ENCODE measurements around the gene C4BPB. TPM values are rescaled to one million over a fixed set of nuclear protein-coding genes. Genes with fewer than 3 reads are reported as not detected.

Gene C4BPB
- total RNA-seq, 1 donor from 2014 or later = not detected

DNA sequence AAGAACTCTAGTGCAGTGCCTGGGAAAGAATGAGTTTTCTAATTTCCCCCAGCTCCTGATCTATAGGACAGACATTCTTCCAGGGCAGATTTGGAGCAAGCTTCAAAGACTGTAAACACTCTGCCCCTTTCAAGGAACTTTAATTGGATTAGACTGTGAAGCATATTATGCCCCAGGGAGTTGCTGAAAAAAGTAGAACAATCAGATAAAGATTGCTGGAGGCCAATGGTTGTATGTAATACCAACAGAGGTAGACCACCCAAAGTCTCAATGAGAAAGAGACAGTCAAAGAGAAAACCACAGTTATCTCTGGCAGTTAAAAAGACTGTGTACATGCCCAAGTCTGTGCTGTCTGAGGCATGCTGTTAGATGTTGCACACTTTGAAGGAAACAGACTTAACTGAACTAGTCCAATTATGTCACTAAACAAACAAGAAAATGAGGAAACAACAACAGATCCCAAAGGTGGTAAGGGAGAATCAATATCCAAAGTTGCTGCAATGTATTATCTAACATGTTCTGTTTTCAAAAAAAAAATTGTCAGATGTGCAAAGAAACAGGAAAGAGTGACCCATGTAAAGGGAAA is 39.8 kb downstream of the C4BPB start:
- H3K27me3 ChIP-seq (ENCODE audit: control insufficient read depth, insufficient read depth, low read length) = no peaks in the 10 kb centered on the region
- no peaks in the 10 kb centered on the region for H3K36me3 ChIP-seq (ENCODE audit: control insufficient read depth, insufficient read depth, low read length)
- no peak overlapping the region for H3K4me3 ChIP-seq (ENCODE audit: low read depth, low read length)
- DNase-seq (ENCODE audit: low read depth) = no peak
- TF ChIP-seq, protein P1, sequence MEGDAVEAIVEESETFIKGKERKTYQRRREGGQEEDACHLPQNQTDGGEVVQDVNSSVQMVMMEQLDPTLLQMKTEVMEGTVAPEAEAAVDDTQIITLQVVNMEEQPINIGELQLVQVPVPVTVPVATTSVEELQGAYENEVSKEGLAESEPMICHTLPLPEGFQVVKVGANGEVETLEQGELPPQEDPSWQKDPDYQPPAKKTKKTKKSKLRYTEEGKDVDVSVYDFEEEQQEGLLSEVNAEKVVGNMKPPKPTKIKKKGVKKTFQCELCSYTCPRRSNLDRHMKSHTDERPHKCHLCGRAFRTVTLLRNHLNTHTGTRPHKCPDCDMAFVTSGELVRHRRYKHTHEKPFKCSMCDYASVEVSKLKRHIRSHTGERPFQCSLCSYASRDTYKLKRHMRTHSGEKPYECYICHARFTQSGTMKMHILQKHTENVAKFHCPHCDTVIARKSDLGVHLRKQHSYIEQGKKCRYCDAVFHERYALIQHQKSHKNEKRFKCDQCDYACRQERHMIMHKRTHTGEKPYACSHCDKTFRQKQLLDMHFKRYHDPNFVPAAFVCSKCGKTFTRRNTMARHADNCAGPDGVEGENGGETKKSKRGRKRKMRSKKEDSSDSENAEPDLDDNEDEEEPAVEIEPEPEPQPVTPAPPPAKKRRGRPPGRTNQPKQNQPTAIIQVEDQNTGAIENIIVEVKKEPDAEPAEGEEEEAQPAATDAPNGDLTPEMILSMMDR (IDR thresholded peaks at IDR 0.05; ENCODE audit: insufficient read depth, low read length, poor library complexity, severe bottlenecking) = no peak

GRCh38 chr1:207129053-207129452 is 40.4 kb downstream of the C4BPB start:
- TF ChIP-seq, protein P1 (IDR thresholded peaks at IDR 0.05; ENCODE audit: insufficient read depth, low read length, poor library complexity, severe bottlenecking) = no peak
- no peaks in the 10 kb centered on the region for H3K36me3 ChIP-seq (ENCODE audit: control insufficient read depth, insufficient read depth, low read length)
- DNase-seq (ENCODE audit: low read depth) = no peak
- no peak overlapping the region for H3K4me3 ChIP-seq (ENCODE audit: low read depth, low read length)
- no peaks in the 10 kb centered on the region for H3K27me3 ChIP-seq (ENCODE audit: control insufficient read depth, insufficient read depth, low read length)

DNA sequence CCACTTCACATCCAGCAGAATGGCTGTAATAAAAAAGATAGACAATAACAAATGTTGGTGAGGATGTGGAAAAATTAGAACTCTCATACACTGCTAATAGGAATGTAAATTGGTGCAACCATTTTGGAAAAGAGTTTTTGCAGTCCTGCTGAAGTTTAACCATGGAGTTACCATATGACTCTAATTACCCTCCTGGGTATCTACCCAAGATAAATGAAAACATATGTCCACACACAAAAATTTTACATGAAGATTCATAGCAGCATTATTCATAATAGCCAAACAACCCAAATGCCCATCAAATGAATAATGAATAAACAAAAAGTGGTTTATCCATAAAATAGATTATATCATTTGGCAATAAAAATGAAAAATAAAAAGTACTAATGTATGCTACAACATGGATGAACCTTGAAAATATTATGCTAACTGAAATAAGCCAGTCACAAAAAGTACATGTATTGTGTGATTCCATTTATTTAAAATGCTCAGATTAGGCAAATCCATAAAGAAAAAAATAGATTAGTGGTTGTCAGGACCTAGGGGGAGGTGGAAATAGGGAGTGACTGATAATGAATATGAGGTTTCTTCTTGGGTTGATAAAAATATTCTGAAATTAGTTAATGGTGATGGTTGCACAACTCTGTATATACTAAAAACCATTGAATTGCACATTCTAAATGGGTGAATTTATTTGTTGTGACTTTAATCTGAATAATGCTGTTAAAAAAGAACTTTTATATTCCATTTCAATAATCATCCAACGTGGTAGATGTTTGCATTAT is 41.8 kb downstream of the C4BPB start:
- TF ChIP-seq, protein P1 (IDR thresholded peaks at IDR 0.05; ENCODE audit: insufficient read depth, low read length, poor library complexity, severe bottlenecking) = no peak
- no peak overlapping the region for H3K4me3 ChIP-seq (ENCODE audit: low read depth, low read length)
- no peaks in the 10 kb centered on the region for H3K36me3 ChIP-seq (ENCODE audit: control insufficient read depth, insufficient read depth, low read length)
- H3K27me3 ChIP-seq (ENCODE audit: control insufficient read depth, insufficient read depth, low read length) = no peaks in the 10 kb centered on the region
- DNase-seq (ENCODE audit: low read depth) = no peak

- no peak for DNase-seq (ENCODE audit: low read depth)
- H3K4me3 ChIP-seq (ENCODE audit: low read depth, low read length) = no peak overlapping the region
- H3K27me3 ChIP-seq (ENCODE audit: control insufficient read depth, insufficient read depth, low read length) = no peaks in the 10 kb centered on the region
- TF ChIP-seq, protein P1 (IDR thresholded peaks at IDR 0.05; ENCODE audit: insufficient read depth, low read length, poor library complexity, severe bottlenecking) = no peak
- H3K36me3 ChIP-seq (ENCODE audit: control insufficient read depth, insufficient read depth, low read length) = no peaks in the 10 kb centered on the region
Observed at GRCh38 chr1:207131163-207131562, 42.5 kb downstream of the C4BPB start.

- no peak for DNase-seq (ENCODE audit: low read depth)
- Histone ChIP-seq H3K36me3 (ENCODE audit: control insufficient read depth, insufficient read depth, low read length) (no peaks in the 10 kb centered on the region), H3K27me3 (ENCODE audit: control insufficient read depth, insufficient read depth, low read length) (no peaks in the 10 kb centered on the region), H3K4me3 (ENCODE audit: low read depth, low read length) (no peak overlapping the region)
- TF ChIP-seq, protein P1 (IDR thresholded peaks at IDR 0.05; ENCODE audit: insufficient read depth, low read length, poor library complexity, severe bottlenecking) = no peak
Observed at GRCh38 chr1:207134581-207134980, 45.9 kb downstream of the C4BPB start.
